ENCODE results near the gene SLC66A2. TPM values are rescaled to one million over a fixed set of nuclear protein-coding genes. Genes with fewer than 3 reads are reported as not detected.
A peak's percentile ranks its signal among the peaks of the same experiment; 100 is the strongest.

The SLC66A2 gene
- total RNA-seq, 1 donor = 23.3 TPM

DNA sequence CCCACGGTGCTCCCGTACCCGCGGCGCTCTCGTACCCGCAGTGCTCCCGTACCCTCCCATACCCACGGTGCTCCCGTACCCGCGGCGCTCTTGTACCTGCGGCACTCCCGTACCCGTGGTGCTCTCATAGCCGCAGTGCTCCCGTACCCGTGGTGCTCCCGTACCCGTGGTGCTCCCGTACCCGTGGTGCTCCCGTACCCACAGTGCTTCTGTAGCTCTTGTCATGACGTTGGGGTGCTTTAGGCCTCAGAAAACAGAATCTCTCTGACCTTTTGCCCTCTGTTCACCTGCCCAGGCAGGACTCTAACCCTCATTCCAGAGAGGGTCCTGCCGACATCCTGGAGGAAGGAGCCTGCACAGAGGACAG lies 35.3 kb downstream of the SLC66A2 start:
- H3K4me3 ChIP-seq (ENCODE audit: low read depth, low read length) = no peak overlapping the region
- no peak for DNase-seq (ENCODE audit: low read depth)
- TF ChIP-seq, protein P1, sequence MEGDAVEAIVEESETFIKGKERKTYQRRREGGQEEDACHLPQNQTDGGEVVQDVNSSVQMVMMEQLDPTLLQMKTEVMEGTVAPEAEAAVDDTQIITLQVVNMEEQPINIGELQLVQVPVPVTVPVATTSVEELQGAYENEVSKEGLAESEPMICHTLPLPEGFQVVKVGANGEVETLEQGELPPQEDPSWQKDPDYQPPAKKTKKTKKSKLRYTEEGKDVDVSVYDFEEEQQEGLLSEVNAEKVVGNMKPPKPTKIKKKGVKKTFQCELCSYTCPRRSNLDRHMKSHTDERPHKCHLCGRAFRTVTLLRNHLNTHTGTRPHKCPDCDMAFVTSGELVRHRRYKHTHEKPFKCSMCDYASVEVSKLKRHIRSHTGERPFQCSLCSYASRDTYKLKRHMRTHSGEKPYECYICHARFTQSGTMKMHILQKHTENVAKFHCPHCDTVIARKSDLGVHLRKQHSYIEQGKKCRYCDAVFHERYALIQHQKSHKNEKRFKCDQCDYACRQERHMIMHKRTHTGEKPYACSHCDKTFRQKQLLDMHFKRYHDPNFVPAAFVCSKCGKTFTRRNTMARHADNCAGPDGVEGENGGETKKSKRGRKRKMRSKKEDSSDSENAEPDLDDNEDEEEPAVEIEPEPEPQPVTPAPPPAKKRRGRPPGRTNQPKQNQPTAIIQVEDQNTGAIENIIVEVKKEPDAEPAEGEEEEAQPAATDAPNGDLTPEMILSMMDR (IDR thresholded peaks at IDR 0.05; ENCODE audit: insufficient read depth, low read depth, low read length) = no peak

DNA sequence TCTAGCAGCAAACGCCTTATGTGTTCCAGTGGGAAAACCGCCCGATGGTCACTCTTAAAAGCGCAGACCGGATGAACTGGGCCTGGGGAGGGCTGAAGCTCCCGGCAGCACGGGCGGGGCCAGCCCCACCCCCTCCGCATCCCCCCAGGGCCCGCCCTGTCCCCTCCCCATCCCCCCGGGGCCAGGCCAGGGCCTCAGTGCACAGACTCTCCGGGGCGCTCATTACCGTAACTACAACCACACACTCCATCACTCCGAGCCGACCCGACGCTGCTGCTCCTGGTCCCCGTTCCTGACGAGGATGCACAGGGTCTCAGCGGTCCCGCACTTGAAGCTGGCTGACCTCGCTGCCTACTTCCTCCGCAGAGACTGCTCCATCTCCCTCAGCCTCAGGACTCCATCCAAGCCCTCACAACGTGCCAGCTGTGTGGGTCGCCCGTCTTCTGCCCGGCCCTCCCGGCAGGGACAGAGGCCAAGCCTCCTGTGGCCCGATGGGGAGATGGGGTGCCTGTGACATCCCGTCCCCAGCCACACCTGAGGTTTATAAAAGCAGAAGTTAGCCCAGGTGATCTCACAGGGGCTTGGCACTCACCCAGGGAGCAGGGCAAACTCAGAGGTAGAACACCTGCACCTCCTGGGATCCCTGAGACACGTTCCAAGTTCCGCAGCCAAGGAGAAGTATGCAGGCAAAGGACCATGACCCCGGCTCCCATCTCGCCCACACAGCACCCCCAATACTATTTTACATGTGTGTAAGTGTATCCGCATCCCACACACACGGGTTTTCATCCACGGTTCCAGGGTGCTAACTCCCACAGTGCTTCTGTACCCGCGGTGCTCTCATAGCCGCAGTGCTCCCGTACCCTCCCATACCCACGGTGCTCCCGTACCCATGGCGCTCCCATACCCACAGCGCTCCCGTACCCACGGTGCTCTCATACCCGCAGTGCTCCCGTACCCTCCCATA lies 36.0 kb downstream of the SLC66A2 start:
- TF ChIP-seq, protein P1 (IDR thresholded peaks at IDR 0.05; ENCODE audit: insufficient read depth, low read depth, low read length) = no peak
- H3K4me3 ChIP-seq (ENCODE audit: low read depth, low read length) = no peak overlapping the region
- no peak for DNase-seq (ENCODE audit: low read depth)

DNA sequence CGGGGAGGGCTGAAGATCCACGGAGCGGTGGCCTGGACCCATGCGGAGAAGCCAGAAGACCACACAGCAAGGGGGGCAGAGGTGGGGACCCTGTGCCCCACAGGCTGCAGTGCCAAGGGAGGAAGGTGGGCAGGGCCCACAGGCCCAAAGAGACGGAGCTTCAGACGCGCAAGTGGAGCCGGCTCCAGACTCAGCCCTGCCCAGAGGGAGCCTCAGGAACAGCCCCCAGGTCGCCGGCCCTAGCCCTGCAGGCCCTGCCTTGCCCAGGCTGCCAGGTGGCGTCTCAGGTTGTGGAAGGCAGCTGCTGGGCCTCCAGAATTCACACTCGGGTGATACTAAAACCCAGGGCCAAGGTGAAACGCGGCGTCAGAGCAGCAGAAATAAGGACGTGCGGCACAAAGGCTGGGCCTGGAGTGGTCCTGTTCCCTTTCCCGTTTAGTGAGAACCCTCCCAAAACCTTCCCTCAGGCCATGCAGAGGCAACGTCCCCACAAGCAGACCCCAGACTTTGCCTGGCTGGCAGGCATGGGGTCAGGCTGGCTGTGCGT lies 36.8 kb downstream of the SLC66A2 start:
- no peak overlapping the region for H3K4me3 ChIP-seq (ENCODE audit: low read depth, low read length)
- no peak for DNase-seq (ENCODE audit: low read depth)
- TF ChIP-seq, protein P1 (IDR thresholded peaks at IDR 0.05; ENCODE audit: insufficient read depth, low read depth, low read length) = no peak

DNA sequence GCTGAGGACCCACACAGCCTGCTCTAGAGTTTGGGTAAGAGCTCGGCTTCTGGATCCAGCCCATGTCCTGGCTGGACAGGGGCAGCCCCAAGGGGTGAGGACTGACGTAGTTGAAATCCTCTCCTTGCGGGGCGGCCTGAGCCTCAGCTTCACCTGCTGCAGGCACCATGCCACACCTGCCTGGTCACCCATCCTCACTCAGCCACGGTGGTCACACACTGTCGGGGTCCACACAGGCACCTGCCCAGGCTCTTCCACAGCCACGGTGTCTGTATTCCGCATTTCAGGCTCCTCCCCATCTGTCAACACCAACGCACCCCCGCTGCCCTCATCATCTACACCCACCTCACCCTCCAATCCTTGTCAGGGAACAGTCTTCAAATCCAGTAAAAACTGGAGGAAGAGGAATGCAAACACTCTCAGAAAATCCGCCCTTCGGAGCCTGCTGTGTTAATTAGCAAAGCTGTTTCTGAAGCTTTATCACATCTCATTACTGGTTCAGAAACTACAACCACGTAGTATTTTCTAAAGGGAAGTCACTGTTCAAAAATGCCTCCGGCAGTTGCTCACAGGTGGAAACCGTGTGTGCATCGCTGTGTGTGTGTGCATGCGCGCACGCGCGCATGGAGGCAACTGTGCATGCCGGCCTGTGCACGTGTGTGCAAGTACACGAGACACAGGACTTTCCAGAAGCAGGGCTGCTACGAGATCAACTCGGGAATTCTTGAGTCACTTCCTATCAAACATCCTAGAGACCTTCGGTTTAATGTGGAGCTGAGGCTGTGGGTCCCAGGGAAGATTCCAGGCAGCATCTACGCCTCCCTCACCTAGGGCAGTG lies 38.2 kb downstream of the SLC66A2 start:
- no peak overlapping the region for H3K4me3 ChIP-seq (ENCODE audit: low read depth, low read length)
- no peak for DNase-seq (ENCODE audit: low read depth)
- TF ChIP-seq, protein P1 (IDR thresholded peaks at IDR 0.05; ENCODE audit: insufficient read depth, low read depth, low read length) = no peak

DNA sequence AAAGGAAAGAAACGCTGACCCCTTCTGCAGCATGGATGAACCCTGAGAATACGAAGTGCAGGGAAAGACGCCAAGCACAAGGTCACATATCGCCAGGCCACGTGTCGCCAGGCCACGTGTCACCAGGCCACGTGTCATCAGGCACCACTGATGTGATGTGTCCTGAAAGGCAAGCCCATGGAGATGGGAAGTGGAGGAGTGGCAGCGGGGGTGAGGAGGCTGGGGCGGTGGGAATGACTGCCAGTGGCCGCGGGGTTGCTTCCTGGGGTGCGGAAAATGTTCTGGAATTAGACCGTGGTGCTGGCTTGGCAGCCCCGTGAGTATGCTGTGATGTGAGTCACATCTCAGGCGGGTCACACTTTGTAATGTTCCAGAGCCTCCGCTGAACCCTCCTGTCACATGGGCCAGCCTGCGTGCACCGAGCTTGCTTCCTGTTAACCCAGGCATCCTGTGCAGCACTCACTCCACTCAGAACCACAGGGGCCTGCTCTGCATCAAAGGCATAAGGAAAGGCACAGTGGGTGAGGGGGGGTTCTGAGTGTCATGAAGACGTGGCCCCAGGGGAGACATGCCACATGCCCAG lies 39.0 kb downstream of the SLC66A2 start:
- no peak overlapping the region for H3K4me3 ChIP-seq (ENCODE audit: low read depth, low read length)
- DNase-seq (ENCODE audit: low read depth) = peak; percentile 11
- TF ChIP-seq, protein P1 (IDR thresholded peaks at IDR 0.05; ENCODE audit: insufficient read depth, low read depth, low read length) = no peak

Measured in fibroblast of villous mesenchyme (primary cell).